C4-2B (cell line): ENCODE data around the gene MEGF8.

Experiments
- CTCF ChIP-seq: fragments of 450-650 bp; conservative IDR thresholded peaks from 2 replicates; pipeline ENCODE4 v1.5.1; 2017; ENCODE audit warnings: mild to moderate bottlenecking
- ZFX ChIP-seq: fragments of 450-650 bp; IDR thresholded peaks from 2 replicates; pipeline ENCODE4 v1.6.1; 2017

DNA sequence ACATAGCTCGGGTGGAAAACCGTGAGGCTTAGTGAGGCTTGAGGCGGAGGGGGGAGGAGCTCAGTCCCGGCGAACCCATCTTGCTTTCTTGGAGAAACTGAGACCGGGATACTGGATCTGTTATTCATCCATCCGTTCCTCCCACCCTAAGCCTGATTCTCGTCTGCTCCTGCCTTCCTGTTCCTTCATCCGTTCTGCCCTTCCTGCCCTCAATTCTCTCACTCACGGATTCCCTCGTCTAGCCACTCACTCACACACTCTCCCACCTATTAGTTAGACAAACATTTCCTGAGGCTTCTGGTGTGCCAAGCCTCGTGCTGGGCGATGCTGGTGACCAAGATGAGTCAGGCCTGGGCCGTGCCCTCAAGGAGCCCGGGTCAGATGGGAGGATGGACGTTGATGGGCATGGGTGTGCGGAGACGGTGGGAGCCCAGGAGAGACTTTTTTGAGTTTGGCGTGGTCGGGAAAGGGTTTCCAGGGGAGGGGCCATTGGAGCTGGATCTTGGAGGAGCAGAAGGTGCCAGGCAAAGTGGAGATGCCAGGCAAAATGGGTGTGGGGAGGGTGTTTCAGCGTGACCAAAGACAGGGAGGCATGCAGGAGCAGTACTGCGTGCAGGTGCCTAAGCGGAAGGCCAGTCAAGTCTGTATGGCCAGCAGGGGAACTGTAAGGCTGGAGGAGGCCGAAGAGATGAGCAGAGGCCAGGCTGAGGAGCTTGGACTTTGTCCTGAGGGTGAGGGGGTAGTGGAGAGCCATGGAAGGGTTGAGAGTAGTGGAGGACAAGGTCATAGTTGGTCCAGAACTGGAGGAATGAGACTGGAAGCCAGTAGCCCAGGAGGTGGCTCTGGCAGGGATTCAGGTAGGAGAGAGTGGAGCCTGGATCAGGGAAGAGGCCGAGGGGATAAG lies 72.1 kb downstream of the MEGF8 start:
- TF ChIP-seq CTCF (no peak), ZFX (no peak)
